Mucosa of descending colon (tissue), 3 donors: ENCODE results near the gene ENKUR. TPM values are rescaled to one million over a fixed set of nuclear protein-coding genes. Genes with fewer than 3 reads are reported as not detected.

Experiments used
- ATAC-seq: fragments of 200-7000 bp; cut with Tn5 transposase; one replicate; pipeline ENCODE4 v1.9.1; 2020; ENCODE audit warnings: mild to moderate bottlenecking, moderate library complexity
- DNase-seq, 3 donors: peaks; one replicate each; pipeline ENCODE4 v3.0.0-alpha.2; 2020
- H3K36me3 ChIP-seq: fragments of 200-600 bp; one replicate; pipeline ENCODE4 v1.8.0; 2021; ENCODE audit warnings: low read depth, mild to moderate bottlenecking
- H3K4me1 ChIP-seq: fragments of 200-600 bp; one replicate; pipeline ENCODE4 v1.8.0; 2021; ENCODE audit warnings: low read depth, mild to moderate bottlenecking
- H3K4me3 ChIP-seq: fragments of 200-600 bp; one replicate; pipeline ENCODE4 v1.8.0; 2021; ENCODE audit warnings: mild to moderate bottlenecking
- H3K9me3 ChIP-seq: fragments of 200-600 bp; one replicate; pipeline ENCODE4 v1.8.0; 2021; ENCODE audit warnings: mild to moderate bottlenecking
- intact Hi-C, 2 donors: fragments of 100-400 bp; cut with DNase I in 1 of 2; cut with micrococcal nuclease in 1 of 2; formaldehyde crosslinking; loops; one replicate each; pipeline versions ENCODE4 v1.11.0 to v1.11.1; 2022; cut with DNase I, micrococcal nuclease
- total RNA-seq, 3 donors: library from RNA; stranded (reverse); fragmentation: NEBNext Ultra II Directional in 2 of 3; extraction: Animal tissue kit (Norgen Biotek cat#: 25700) in 2 of 3; gene quantifications; one replicate each; pipeline versions ENCODE4 v1.2.1 to v1.2.4, GENCODE V29; 2021 to 2023
- TF ChIP-seq, protein P1 (sequence below): fragments of 200-600 bp; IDR thresholded peaks from one replicate; pipeline ENCODE4 v1.8.0; 2022; ENCODE audit warnings: antibody characterized with exemption, mild to moderate bottlenecking
- donor health status: DM: no; HTN: no; CAD: no; lungs with moderate emphysema.
- donor health status: DM: no; HTN: no; CAD: no.
- donor health status: DM: no; HTN: yes; CAD: no.

Gene ENKUR
- total RNA-seq, 3 donors from 2014 or later: 0.32 to 0.98 (median 0.77) TPM

DNA sequence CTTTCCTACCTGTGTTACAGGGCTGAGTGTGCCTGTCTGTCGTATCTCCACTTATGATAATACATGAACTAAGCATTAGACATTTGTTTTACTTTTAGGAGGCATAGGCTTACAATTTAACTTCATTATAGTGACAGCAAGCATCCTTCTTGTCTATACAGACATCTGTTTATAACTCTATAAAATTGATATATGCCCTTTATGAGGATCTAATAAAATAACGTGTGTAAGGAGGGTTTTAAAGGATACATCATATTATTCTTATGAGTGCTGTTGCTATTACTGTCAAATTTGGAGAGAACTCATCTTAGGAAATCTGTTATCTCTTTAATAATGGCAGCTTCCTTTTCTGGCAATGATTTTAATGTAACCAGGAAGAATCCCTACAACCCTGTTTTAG is 22.4 kb upstream of the ENKUR start:
- intact Hi-C loops: no loop called here
- H3K36me3 ChIP-seq: no peaks in the 10 kb centered on the region

DNA sequence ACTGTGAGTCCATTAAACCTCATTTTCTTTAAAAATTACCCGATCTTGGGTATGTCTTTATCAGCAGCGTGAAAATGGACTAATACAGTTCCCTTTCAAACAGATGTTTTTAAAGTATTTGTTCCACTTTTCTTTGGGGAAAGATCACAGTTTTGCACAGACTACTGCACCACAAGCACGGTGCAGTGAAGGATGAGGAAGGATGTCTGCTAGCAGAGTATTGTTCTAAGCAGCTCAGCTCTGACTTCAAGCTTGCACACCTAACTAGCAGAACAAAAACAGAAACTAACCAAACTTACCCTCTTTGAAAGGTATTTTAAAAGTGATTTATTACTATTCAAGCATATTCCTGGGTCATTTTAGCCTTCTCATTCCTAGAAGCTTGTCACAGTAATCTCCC is 20.4 kb upstream of the ENKUR start:
- TF ChIP-seq, protein P1, sequence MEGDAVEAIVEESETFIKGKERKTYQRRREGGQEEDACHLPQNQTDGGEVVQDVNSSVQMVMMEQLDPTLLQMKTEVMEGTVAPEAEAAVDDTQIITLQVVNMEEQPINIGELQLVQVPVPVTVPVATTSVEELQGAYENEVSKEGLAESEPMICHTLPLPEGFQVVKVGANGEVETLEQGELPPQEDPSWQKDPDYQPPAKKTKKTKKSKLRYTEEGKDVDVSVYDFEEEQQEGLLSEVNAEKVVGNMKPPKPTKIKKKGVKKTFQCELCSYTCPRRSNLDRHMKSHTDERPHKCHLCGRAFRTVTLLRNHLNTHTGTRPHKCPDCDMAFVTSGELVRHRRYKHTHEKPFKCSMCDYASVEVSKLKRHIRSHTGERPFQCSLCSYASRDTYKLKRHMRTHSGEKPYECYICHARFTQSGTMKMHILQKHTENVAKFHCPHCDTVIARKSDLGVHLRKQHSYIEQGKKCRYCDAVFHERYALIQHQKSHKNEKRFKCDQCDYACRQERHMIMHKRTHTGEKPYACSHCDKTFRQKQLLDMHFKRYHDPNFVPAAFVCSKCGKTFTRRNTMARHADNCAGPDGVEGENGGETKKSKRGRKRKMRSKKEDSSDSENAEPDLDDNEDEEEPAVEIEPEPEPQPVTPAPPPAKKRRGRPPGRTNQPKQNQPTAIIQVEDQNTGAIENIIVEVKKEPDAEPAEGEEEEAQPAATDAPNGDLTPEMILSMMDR: no peak
- Histone ChIP-seq H3K4me3 (no peak overlapping the region), H3K9me3 (no peaks in the 10 kb centered on the region), H3K4me1 (no peaks in the 10 kb centered on the region), H3K36me3 (no peaks in the 10 kb centered on the region)
- DNase-seq (no peak), ATAC-seq (no peak)
- intact Hi-C loops: no loop called here

More for the DNA sequence above, 22.4 kb upstream of the ENKUR start:
- no peaks in the 10 kb centered on the region for H3K9me3 ChIP-seq
- no peak for ATAC-seq
- TF ChIP-seq, protein P1: no peak
- H3K4me1 ChIP-seq: no peaks in the 10 kb centered on the region
- DNase-seq: no peak
- no peak overlapping the region for H3K4me3 ChIP-seq

DNA sequence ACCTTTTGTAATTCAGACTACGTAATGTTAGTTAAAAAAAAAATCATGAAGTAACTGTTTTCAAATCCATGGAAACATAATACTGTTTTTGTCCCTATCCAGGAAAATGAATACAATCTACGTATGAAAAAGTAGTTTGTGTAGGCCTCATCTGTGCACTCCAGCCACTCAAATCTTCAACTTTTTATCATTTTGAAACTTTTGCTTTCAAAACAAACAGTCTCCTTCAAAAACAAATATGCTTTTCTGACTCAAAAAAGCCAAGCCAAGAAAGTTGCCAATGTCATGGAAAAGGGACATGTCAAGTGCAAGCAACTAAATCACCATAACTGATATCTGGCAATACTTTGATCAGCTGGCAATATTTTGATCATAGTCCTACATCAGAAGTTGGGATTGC is 13.6 kb upstream of the ENKUR start:
- ATAC-seq (no peak), DNase-seq (no peak)
- TF ChIP-seq, protein P1: no peak
- Histone ChIP-seq H3K4me1 (no peaks in the 10 kb centered on the region), H3K9me3 (no peaks in the 10 kb centered on the region), H3K36me3 (no peaks in the 10 kb centered on the region), H3K4me3 (no peak overlapping the region)
- intact Hi-C loops: no loop called here

DNA sequence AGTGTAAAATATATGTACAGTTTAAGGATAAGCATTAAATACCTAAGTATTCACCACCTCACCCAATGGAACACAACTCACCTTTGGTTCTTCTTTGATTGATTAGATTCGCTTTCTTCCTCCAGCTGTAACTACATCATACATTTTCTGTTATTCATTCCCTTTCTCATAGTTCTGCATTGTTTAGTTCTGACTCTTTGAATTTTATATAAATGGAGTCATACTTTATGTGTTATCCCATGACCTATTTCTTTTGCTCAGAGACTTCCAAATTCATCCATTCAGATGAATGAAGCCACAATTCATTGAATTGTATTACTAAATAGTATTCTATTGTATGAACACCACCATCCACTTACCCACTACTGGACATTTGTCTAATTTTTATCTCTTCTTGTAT is 12.8 kb upstream of the ENKUR start:
- Histone ChIP-seq H3K9me3 (no peaks in the 10 kb centered on the region), H3K4me3 (no peak overlapping the region), H3K36me3 (no peaks in the 10 kb centered on the region), H3K4me1 (no peaks in the 10 kb centered on the region)
- TF ChIP-seq, protein P1: no peak
- DNase-seq (no peak), ATAC-seq (no peak)
- intact Hi-C loops: no loop called here

DNA sequence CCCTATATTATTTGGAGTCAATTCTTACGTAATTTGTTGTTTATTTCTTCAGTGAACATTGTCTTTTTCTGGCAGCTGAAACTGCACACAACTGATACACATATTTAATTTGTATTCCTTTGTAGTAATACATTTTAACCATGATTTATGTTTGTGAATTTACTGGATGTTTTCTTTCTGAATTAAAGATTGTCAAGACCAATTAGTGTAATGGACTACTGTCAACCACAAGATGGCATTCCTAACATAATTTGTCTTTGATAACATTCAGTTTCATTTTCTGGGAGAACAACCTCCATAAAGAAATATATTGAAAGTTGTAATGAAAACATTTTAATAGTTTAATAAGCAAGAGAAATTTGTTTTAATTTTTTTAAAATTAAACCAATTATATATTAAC is 10.5 kb upstream of the ENKUR start:
- TF ChIP-seq, protein P1: no peak
- Histone ChIP-seq H3K4me3 (no peak overlapping the region), H3K9me3 (no peaks in the 10 kb centered on the region), H3K36me3 (no peaks in the 10 kb centered on the region), H3K4me1 (no peaks in the 10 kb centered on the region)
- no peak for DNase-seq
- ATAC-seq: no peak
- intact Hi-C loops: no loop called here

DNA sequence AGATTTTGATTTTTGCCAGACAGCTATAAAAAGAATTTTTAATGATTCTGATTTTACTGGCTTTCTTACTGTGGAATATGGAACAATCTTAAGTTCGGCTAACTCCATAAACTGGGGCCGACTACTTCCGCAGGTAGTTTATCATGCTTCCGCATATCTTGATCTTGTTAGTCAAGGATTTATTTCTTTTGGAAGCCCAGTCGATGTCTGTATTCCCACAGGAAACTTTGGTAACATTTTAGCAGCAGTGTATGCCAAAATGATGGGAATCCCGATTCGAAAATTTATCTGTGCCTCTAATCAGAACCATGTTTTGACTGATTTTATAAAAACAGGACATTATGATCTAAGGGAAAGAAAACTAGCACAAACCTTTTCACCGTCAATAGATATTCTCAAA is 8.6 kb upstream of the ENKUR start:
- no peak for DNase-seq
- Histone ChIP-seq H3K4me1 (no peaks in the 10 kb centered on the region), H3K36me3 (no peaks in the 10 kb centered on the region), H3K4me3 (no peak overlapping the region), H3K9me3 (no peaks in the 10 kb centered on the region)
- TF ChIP-seq, protein P1: no peak
- no peak for ATAC-seq
- intact Hi-C loops: no loop called here
